SK-N-SH (cell line): ENCODE data around the gene CPSF4. TPM values are rescaled to one million over a fixed set of nuclear protein-coding genes. Genes with fewer than 3 reads are reported as not detected.

Experiments
- CTCF ChIA-PET: fragments of 300-600, 350-600 bp; formaldehyde crosslinking; extraction: SDS; loops from one replicate; lab custom pipeline; 2021; lab: Yijun Ruan, JAX
- POLR2A ChIA-PET: fragments of 350-600 bp; sonication (Branson Sonifier 250); formaldehyde crosslinking; extraction: SDS; loops from one replicate; lab custom pipeline; 2020; ENCODE audit warnings: antibody characterized with exemption, inconsistent platforms; lab: Yijun Ruan, JAX
- DNase-seq: peaks from one replicate; pipeline ENCODE4 v3.0.0; 2012
- H2AFZ ChIP-seq: fragments of 200-600 bp; sonication (generic); 2 replicates; pipeline ENCODE4 v1.8.1; 2016; ENCODE audit warnings: antibody characterized with exemption, mild to moderate bottlenecking, low read depth
- H3F3A ChIP-seq: fragments of 200-600 bp; sonication (generic); replicated peaks from 2 replicates; pipeline ENCODE3; 2016; ENCODE audit warnings: antibody characterized with exemption, mild to moderate bottlenecking; ENCODE audit not compliant: insufficient read depth
- H3K27ac ChIP-seq, 2 experiments: fragments of 200-500 bp in 1 of 2; fragments of 200-600 bp in 1 of 2; sonication (Bioruptor generic) in 1 of 2; sonication (generic), shearing (Covaris generic) in 1 of 2; 2 replicates each; pipeline versions ENCODE4 v1.5.1 to v1.6.1; 2014 to 2016; ENCODE audit warnings: low read depth in 2 of 2, inconsistent platforms in 1 of 2, low read length in 1 of 2, mild to moderate bottlenecking in 1 of 2, mixed read lengths in 1 of 2
- H3K27me3 ChIP-seq: fragments of 200-600 bp; sonication (generic), shearing (Covaris generic); 2 replicates; pipeline ENCODE4 v1.6.1; 2016; ENCODE audit warnings: mixed run types; ENCODE audit not compliant: insufficient read depth
- H3K36me3 ChIP-seq, 2 experiments: fragments of 200-500 bp in 1 of 2; fragments of 200-600 bp in 1 of 2; sonication (Bioruptor generic) in 1 of 2; sonication (generic) in 1 of 2; replicated peaks in 1 of 2; 2 replicates each; pipeline versions ENCODE3 to v1.5.1; 2014 to 2016; ENCODE audit warnings: low read length in 1 of 2, mild to moderate bottlenecking in 1 of 2; ENCODE audit not compliant: insufficient read depth in 2 of 2, control insufficient read depth in 1 of 2
- H3K4me1 ChIP-seq, 2 experiments: fragments of 200-500 bp in 1 of 2; fragments of 200-600 bp in 1 of 2; sonication (Bioruptor generic) in 1 of 2; sonication (generic), shearing (Covaris generic) in 1 of 2; 2 replicates each; pipeline versions ENCODE4 v1.5.1 to v1.6.1; 2014 to 2016; ENCODE audit warnings: low read depth in 1 of 2, low read length in 1 of 2, mixed run types in 1 of 2; ENCODE audit not compliant: insufficient read depth in 2 of 2, control insufficient read depth in 1 of 2
- H3K4me2 ChIP-seq: fragments of 200-600 bp; sonication (generic), shearing (Covaris generic); 2 replicates; pipeline ENCODE4 v1.6.1; 2017; ENCODE audit warnings: mixed run types
- H3K4me3 ChIP-seq, 2 experiments: fragments of 200-500 bp in 1 of 2; fragments of 200-600 bp in 1 of 2; sonication (Bioruptor generic) in 1 of 2; sonication (generic), shearing (Covaris generic) in 1 of 2; 2 replicates each; pipeline versions ENCODE4 v1.5.1 to v1.8.1; 2014 to 2016; ENCODE audit warnings: low read depth in 2 of 2, inconsistent platforms in 1 of 2, low read length in 1 of 2, mild to moderate bottlenecking in 1 of 2, mixed read lengths in 1 of 2, moderate library complexity in 1 of 2
- H3K79me2 ChIP-seq: fragments of 200-600 bp; sonication (generic); 2 replicates; pipeline ENCODE4 v1.8.1; 2017; ENCODE audit warnings: mild to moderate bottlenecking; ENCODE audit not compliant: insufficient read depth
- H3K9ac ChIP-seq: fragments of 200-600 bp; sonication (generic); 2 replicates; pipeline ENCODE4 v1.6.1; 2017; ENCODE audit warnings: mixed run types
- H3K9me2 ChIP-seq: fragments of 200-600 bp; sonication (generic); 2 replicates; pipeline ENCODE4 v1.6.1; 2017; ENCODE audit warnings: mixed run types
- H3K9me3 ChIP-seq: fragments of 200-600 bp; sonication (generic); 2 replicates; pipeline ENCODE4 v1.6.1; 2017; ENCODE audit warnings: mixed run types, mild to moderate bottlenecking, moderate library complexity
- H4K20me1 ChIP-seq: fragments of 200-600 bp; sonication (generic); 2 replicates; pipeline ENCODE4 v1.6.1; 2017; ENCODE audit warnings: mild to moderate bottlenecking, mixed run types; ENCODE audit not compliant: insufficient read depth
- CHD2 ChIP-seq: fragments of 150-350 bp; IDR thresholded peaks from 2 replicates; pipeline ENCODE4 v1.6.1; 2018; ENCODE audit warnings: low read length; ENCODE audit not compliant: partially characterized antibody
- ELF1 ChIP-seq: IDR thresholded peaks from 2 replicates; pipeline ENCODE4 v1.4.0; 2012
- EP300 ChIP-seq, 2 experiments: IDR thresholded peaks; 2 replicates each; pipeline versions ENCODE4 v1.4.0 to v1.6.1; 2012; ENCODE audit warnings: borderline replicate concordance in 1 of 2, low read depth in 1 of 2, low read length in 1 of 2
- FOXM1 ChIP-seq: IDR thresholded peaks from 2 replicates; pipeline ENCODE4 v1.4.0; 2012; ENCODE audit warnings: low read depth, mild to moderate bottlenecking
- GABPA ChIP-seq: IDR thresholded peaks from 2 replicates; pipeline ENCODE4 v1.4.0; 2012; ENCODE audit warnings: low read depth, mild to moderate bottlenecking
- JUND ChIP-seq: IDR thresholded peaks from 2 replicates; pipeline ENCODE4 v1.4.0; 2012
- NRF1 ChIP-seq: IDR thresholded peaks from 2 replicates; pipeline ENCODE4 v1.6.1; 2012; ENCODE audit warnings: low read depth, mild to moderate bottlenecking, low read length
- POLR2AphosphoS5 ChIP-seq: IDR thresholded peaks from 2 replicates; pipeline ENCODE4 v1.6.1; 2012; ENCODE audit warnings: low read depth, low read length
- RCOR1 ChIP-seq: fragments of 150-350 bp; IDR thresholded peaks from 2 replicates; pipeline ENCODE4 v1.6.1; 2017; ENCODE audit warnings: antibody characterized with exemption, low read length
- RXRA ChIP-seq: IDR thresholded peaks from 2 replicates; pipeline ENCODE4 v1.4.0; 2012; ENCODE audit warnings: low read depth, mild to moderate bottlenecking, borderline replicate concordance
- SMC3 ChIP-seq: IDR thresholded peaks from 2 replicates; pipeline ENCODE4 v1.6.1; 2012; ENCODE audit warnings: low read depth, low read length, improper control_type of control experiment
- TEAD4 ChIP-seq: IDR thresholded peaks from 2 replicates; pipeline ENCODE4 v1.4.0; 2012; ENCODE audit warnings: mild to moderate bottlenecking, borderline replicate concordance; ENCODE audit not compliant: insufficient read depth
- WGBS: methylation state at CpG from one replicate; pipeline ENCODE4 v1.1.6; 2017; ENCODE audit warnings: low lambda C conversion rate; 5-methylcytosine and 5-hydroxymethylcytosine counted together
- polyA plus RNA-seq, 3 experiments: library from polyadenylated mRNA; depleted of rRNA; stranded (reverse); fragments of >200 nt; gene quantifications; 2 replicates each; pipeline ENCODE4 v1.2.3, GENCODE V29; 2012
- TF ChIP-seq, protein P1 (sequence below): IDR thresholded peaks from 2 replicates; pipeline ENCODE4; 2012
- TF ChIP-seq, protein P2 (sequence below): IDR thresholded peaks from 2 replicates; pipeline ENCODE4 v1.4.0; 2012; ENCODE audit warnings: low read depth, borderline replicate concordance
- TF ChIP-seq, protein P3 (sequence below): fragments of 200-600 bp; sonication (generic); IDR thresholded peaks from 2 replicates; pipeline ENCODE4 v1.6.1; 2017; ENCODE audit warnings: antibody characterized with exemption, mild to moderate bottlenecking, moderate library complexity
- TF ChIP-seq, protein P4 (sequence below): IDR thresholded peaks from 2 replicates; pipeline ENCODE4 v1.4.0; 2012; ENCODE audit warnings: low read depth

The CPSF4 gene
- polyA plus RNA-seq, 1 of the 3 experiments (the other 2 are of a cell fraction): 101 TPM

DNA sequence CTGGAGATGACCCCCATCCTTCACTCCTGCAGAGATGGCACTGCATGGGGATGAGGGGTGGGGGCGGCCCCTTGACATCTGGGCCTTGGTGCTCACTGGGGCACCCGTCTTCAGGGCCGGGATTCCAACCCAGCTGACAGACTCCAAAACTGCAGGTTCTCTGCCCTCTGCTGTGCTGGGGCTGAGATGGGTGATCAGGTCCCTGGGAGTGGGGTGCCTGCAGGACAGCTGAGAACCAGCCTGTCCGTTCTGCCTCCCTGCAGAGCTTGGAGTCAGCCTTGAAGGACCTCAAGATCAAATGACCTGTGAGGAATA lies 44.6 kb upstream of the CPSF4 start:
- H3K9me3 ChIP-seq: no peaks in the 10 kb centered on the region
- no peak overlapping the region for H3K4me3 ChIP-seq
- no peak overlapping the region for H2AFZ ChIP-seq
- peak overlapping the region in 1 of 2 experiments; percentile 67; a peak in 1 of 4 replicates for H3K27ac ChIP-seq
- ChIA-PET POLR2A (interaction anchor here (1.1 to 10.2 kb wide), 5 partner anchors 9 to 707 kb away, joined by 3 to 102 read pairs (median 7); partner anchors contain the start of genes AP4M1, BUD31, MCM7 and PDAP1), CTCF (interaction anchor here (0.9 to 3.2 kb wide), 4 partner anchors 9 to 81 kb away, joined by 3 to 11 read pairs (median 5); no protein-coding TSS in a partner anchor)
- peaks cover 18% of the 10 kb centered on the region; the same call in 1 of the 2 replicates for H3K79me2 ChIP-seq
- TF ChIP-seq RCOR1 (no peak), JUND (no peak), NRF1 (no peak), RXRA (no peak), FOXM1 (no peak), ELF1 (no peak), TEAD4 (no peak)
- TF ChIP-seq, protein P1, sequence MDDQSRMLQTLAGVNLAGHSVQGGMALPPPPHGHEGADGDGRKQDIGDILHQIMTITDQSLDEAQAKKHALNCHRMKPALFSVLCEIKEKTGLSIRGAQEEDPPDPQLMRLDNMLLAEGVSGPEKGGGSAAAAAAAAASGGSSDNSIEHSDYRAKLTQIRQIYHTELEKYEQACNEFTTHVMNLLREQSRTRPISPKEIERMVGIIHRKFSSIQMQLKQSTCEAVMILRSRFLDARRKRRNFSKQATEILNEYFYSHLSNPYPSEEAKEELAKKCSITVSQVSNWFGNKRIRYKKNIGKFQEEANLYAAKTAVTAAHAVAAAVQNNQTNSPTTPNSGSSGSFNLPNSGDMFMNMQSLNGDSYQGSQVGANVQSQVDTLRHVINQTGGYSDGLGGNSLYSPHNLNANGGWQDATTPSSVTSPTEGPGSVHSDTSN: no peak
- TF ChIP-seq, protein P2, sequence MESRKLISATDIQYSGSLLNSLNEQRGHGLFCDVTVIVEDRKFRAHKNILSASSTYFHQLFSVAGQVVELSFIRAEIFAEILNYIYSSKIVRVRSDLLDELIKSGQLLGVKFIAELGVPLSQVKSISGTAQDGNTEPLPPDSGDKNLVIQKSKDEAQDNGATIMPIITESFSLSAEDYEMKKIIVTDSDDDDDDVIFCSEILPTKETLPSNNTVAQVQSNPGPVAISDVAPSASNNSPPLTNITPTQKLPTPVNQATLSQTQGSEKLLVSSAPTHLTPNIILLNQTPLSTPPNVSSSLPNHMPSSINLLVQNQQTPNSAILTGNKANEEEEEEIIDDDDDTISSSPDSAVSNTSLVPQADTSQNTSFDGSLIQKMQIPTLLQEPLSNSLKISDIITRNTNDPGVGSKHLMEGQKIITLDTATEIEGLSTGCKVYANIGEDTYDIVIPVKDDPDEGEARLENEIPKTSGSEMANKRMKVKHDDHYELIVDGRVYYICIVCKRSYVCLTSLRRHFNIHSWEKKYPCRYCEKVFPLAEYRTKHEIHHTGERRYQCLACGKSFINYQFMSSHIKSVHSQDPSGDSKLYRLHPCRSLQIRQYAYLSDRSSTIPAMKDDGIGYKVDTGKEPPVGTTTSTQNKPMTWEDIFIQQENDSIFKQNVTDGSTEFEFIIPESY: no peak
- H3K27me3 ChIP-seq: no peaks in the 10 kb centered on the region
- H4K20me1 ChIP-seq: peaks cover 47% of the 10 kb centered on the region
- peaks cover 57 to 65% of the 10 kb centered on the region in 2 experiments for H3K36me3 ChIP-seq
- no peaks in the 10 kb centered on the region for H3K9me2 ChIP-seq
- no peak for DNase-seq
- H3K9ac ChIP-seq: no peak overlapping the region
- H3K4me1 ChIP-seq: peaks cover 0 to 17% of the 10 kb centered on the region in 2 experiments; a peak in 1 of 4 replicates
- H3K4me2 ChIP-seq: no peak overlapping the region
- peaks cover 80% of the 10 kb centered on the region for H3F3A ChIP-seq
- WGBS: 96% methylated on average over 4 of the region's 4 CpGs

DNA sequence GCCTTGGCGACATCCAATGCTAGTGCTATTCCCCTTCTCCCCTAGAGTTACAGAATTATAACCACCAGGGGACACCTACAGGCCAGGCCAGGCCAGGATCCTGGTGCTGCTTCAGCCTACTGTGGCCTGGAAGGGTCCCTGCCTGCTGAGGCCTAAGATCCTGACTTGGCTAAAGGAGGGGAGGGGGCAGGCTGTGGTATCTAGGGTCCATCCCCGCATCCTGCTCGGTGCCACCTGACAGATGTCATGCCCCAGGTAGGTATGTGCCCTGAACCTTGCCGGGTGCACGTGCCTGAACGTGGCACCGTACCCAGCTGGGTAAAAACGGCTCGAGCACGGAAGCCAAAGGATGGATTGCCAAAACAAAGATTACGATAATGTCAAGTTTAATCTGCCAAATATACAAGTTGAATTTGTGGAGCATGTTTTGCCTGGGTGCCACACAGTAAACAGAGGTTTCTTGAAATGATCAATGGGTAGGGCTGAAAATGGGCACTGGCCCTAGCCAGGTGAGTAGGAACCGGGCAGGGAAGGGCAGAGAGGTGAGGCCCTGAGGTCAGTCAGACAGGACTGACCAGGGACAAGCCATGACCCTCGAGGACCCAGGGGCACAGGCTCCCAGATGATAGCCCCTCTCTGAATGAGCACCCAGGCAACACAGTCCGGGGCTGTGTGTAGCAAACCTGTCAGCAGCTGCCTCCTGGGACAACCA lies 43.0 kb upstream of the CPSF4 start:
- no peak for DNase-seq
- Histone ChIP-seq H3K9me3 (no peaks in the 10 kb centered on the region), H3K79me2 (peaks cover 18% of the 10 kb centered on the region; the same call in 1 of the 2 replicates), H3F3A (peaks cover 70% of the 10 kb centered on the region), H3K4me2 (no peak overlapping the region), H3K27ac (peak overlapping the region in 1 of 2 experiments; percentile 2; a peak in 2 of 4 replicates), H3K27me3 (no peaks in the 10 kb centered on the region), H3K4me1 (peaks cover 0 to 17% of the 10 kb centered on the region in 2 experiments; a peak in 1 of 4 replicates), H2AFZ (no peak overlapping the region), H3K36me3 (peaks cover 49 to 73% of the 10 kb centered on the region in 2 experiments), H3K9me2 (no peaks in the 10 kb centered on the region), H4K20me1 (peaks cover 60% of the 10 kb centered on the region), H3K4me3 (no peak overlapping the region), H3K9ac (no peak overlapping the region)
- 93% methylated on average over 12 of the region's 14 CpGs for WGBS
- POLR2A ChIA-PET: interaction anchor here (10.2 kb wide), 1 partner anchor 12 kb away, joined by 102 read pairs; the partner anchor contains the start of genes BUD31 and PDAP1
- CTCF ChIA-PET: interaction anchor here (1.2 kb wide), 1 partner anchor 11 kb away, joined by 3 read pairs; no protein-coding TSS in a partner anchor
- TF ChIP-seq EP300 (IDR thresholded peaks at IDR 0.05; ENCODE audit: borderline replicate concordance in 1 of 2, low read depth in 1 of 2, low read length in 1 of 2): no peak
- TF ChIP-seq, protein P3, sequence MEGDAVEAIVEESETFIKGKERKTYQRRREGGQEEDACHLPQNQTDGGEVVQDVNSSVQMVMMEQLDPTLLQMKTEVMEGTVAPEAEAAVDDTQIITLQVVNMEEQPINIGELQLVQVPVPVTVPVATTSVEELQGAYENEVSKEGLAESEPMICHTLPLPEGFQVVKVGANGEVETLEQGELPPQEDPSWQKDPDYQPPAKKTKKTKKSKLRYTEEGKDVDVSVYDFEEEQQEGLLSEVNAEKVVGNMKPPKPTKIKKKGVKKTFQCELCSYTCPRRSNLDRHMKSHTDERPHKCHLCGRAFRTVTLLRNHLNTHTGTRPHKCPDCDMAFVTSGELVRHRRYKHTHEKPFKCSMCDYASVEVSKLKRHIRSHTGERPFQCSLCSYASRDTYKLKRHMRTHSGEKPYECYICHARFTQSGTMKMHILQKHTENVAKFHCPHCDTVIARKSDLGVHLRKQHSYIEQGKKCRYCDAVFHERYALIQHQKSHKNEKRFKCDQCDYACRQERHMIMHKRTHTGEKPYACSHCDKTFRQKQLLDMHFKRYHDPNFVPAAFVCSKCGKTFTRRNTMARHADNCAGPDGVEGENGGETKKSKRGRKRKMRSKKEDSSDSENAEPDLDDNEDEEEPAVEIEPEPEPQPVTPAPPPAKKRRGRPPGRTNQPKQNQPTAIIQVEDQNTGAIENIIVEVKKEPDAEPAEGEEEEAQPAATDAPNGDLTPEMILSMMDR: peak; percentile 29
- TF ChIP-seq, protein P1: peak; percentile 17; the same call in 1 of the 2 replicates
- TF ChIP-seq, protein P4, sequence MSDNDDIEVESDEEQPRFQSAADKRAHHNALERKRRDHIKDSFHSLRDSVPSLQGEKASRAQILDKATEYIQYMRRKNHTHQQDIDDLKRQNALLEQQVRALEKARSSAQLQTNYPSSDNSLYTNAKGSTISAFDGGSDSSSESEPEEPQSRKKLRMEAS: no peak
- peak; percentile 50 for TF ChIP-seq POLR2AphosphoS5
- no peak for TF ChIP-seq CHD2
- no peak for TF ChIP-seq GABPA
- no peak for TF ChIP-seq SMC3
